Measurements from ENCODE around the gene PARD3B. TPM values are rescaled to one million over a fixed set of nuclear protein-coding genes. Genes with fewer than 3 reads are reported as not detected.
A peak's percentile ranks its signal among the peaks of the same experiment; 100 is the strongest.

The PARD3B gene
- total and polyA plus RNA-seq, 2 experiments from 2014 or later: 3.5 to 4.4 TPM

DNA sequence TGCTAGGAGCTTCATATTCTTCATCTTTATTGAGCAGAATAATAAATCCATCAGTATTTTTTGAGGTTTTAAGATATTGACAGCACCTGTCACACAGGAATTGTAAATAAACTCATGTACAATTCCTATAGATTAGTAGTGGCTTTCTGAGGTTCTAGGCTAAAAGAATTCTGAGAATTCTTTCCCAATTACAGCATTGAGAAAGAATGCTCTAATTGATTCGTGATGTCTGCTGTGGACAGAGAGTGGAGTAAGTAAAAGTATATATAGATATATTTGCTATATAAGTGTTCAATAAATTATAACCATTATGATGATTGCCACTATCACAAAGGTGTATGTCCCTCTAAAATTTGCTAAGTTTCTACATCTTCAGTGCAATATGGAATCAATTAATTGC is 950.5 kb downstream of the PARD3B start:
- Histone ChIP-seq H3K36me3 (ENCODE audit: insufficient read depth) (no peaks in the 10 kb centered on the region), H2AFZ (no peak overlapping the region), H3K4me1 (ENCODE audit: insufficient read depth) (no peaks in the 10 kb centered on the region), H3K27ac (ENCODE audit: low read depth) (no peak overlapping the region), H3K27me3 (ENCODE audit: insufficient read depth) (no peaks in the 10 kb centered on the region), H3K79me2 (replicated peaks; ENCODE audit: insufficient read depth) (no peaks in the 10 kb centered on the region), H3K4me2 (no peak overlapping the region), H4K20me1 (replicated peaks; ENCODE audit: insufficient read depth) (no peaks in the 10 kb centered on the region), H3K9me2 (ENCODE audit: insufficient read depth) (no peaks in the 10 kb centered on the region), H3F3A (replicated peaks; ENCODE audit: low read depth) (no peaks in the 10 kb centered on the region), H3K4me3 (no peak overlapping the region)
- no peak overlapping the region for H3K4me3 Mint-ChIP-seq
- peaks cover 4% of the 10 kb centered on the region; the same call in 1 of the 3 replicates for H3K36me3 Mint-ChIP-seq (ENCODE audit: low read depth)
- ATAC-seq (no peak), DNase-seq (ENCODE audit: low spot score) (peak; percentile 25)
- TF ChIP-seq, protein P1, sequence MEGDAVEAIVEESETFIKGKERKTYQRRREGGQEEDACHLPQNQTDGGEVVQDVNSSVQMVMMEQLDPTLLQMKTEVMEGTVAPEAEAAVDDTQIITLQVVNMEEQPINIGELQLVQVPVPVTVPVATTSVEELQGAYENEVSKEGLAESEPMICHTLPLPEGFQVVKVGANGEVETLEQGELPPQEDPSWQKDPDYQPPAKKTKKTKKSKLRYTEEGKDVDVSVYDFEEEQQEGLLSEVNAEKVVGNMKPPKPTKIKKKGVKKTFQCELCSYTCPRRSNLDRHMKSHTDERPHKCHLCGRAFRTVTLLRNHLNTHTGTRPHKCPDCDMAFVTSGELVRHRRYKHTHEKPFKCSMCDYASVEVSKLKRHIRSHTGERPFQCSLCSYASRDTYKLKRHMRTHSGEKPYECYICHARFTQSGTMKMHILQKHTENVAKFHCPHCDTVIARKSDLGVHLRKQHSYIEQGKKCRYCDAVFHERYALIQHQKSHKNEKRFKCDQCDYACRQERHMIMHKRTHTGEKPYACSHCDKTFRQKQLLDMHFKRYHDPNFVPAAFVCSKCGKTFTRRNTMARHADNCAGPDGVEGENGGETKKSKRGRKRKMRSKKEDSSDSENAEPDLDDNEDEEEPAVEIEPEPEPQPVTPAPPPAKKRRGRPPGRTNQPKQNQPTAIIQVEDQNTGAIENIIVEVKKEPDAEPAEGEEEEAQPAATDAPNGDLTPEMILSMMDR (conservative IDR thresholded peaks at IDR 0.05; ENCODE audit: low read depth in 2 of 2): no peak
- no peak for TF ChIP-seq ZNF331 (CRISPR knock-in tag; IDR thresholded peaks at IDR 0.05; ENCODE audit: low read depth)
- TF ChIP-seq EZH2phosphoT487 (IDR thresholded peaks at IDR 0.05; ENCODE audit: unreplicated experiment): no peak
- TF ChIP-seq POLR2AphosphoS5 (IDR thresholded peaks at IDR 0.05; ENCODE audit: low read depth): no peak
- no peak for TF ChIP-seq NANOG (IDR thresholded peaks at IDR 0.05; ENCODE audit: borderline replicate concordance)
- TF ChIP-seq, protein P2, sequence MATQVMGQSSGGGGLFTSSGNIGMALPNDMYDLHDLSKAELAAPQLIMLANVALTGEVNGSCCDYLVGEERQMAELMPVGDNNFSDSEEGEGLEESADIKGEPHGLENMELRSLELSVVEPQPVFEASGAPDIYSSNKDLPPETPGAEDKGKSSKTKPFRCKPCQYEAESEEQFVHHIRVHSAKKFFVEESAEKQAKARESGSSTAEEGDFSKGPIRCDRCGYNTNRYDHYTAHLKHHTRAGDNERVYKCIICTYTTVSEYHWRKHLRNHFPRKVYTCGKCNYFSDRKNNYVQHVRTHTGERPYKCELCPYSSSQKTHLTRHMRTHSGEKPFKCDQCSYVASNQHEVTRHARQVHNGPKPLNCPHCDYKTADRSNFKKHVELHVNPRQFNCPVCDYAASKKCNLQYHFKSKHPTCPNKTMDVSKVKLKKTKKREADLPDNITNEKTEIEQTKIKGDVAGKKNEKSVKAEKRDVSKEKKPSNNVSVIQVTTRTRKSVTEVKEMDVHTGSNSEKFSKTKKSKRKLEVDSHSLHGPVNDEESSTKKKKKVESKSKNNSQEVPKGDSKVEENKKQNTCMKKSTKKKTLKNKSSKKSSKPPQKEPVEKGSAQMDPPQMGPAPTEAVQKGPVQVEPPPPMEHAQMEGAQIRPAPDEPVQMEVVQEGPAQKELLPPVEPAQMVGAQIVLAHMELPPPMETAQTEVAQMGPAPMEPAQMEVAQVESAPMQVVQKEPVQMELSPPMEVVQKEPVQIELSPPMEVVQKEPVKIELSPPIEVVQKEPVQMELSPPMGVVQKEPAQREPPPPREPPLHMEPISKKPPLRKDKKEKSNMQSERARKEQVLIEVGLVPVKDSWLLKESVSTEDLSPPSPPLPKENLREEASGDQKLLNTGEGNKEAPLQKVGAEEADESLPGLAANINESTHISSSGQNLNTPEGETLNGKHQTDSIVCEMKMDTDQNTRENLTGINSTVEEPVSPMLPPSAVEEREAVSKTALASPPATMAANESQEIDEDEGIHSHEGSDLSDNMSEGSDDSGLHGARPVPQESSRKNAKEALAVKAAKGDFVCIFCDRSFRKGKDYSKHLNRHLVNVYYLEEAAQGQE (IDR thresholded peaks at IDR 0.05; ENCODE audit: unreplicated experiment): no peak
- TF ChIP-seq JUNB (IDR thresholded peaks at IDR 0.05; ENCODE audit: unreplicated experiment): no peak
- TF ChIP-seq EZH2 (IDR thresholded peaks at IDR 0.05; ENCODE audit: low read depth, unreplicated experiment): no peak
- no peak for TF ChIP-seq ETS1 (IDR thresholded peaks at IDR 0.05)
- TF ChIP-seq, protein P3, sequence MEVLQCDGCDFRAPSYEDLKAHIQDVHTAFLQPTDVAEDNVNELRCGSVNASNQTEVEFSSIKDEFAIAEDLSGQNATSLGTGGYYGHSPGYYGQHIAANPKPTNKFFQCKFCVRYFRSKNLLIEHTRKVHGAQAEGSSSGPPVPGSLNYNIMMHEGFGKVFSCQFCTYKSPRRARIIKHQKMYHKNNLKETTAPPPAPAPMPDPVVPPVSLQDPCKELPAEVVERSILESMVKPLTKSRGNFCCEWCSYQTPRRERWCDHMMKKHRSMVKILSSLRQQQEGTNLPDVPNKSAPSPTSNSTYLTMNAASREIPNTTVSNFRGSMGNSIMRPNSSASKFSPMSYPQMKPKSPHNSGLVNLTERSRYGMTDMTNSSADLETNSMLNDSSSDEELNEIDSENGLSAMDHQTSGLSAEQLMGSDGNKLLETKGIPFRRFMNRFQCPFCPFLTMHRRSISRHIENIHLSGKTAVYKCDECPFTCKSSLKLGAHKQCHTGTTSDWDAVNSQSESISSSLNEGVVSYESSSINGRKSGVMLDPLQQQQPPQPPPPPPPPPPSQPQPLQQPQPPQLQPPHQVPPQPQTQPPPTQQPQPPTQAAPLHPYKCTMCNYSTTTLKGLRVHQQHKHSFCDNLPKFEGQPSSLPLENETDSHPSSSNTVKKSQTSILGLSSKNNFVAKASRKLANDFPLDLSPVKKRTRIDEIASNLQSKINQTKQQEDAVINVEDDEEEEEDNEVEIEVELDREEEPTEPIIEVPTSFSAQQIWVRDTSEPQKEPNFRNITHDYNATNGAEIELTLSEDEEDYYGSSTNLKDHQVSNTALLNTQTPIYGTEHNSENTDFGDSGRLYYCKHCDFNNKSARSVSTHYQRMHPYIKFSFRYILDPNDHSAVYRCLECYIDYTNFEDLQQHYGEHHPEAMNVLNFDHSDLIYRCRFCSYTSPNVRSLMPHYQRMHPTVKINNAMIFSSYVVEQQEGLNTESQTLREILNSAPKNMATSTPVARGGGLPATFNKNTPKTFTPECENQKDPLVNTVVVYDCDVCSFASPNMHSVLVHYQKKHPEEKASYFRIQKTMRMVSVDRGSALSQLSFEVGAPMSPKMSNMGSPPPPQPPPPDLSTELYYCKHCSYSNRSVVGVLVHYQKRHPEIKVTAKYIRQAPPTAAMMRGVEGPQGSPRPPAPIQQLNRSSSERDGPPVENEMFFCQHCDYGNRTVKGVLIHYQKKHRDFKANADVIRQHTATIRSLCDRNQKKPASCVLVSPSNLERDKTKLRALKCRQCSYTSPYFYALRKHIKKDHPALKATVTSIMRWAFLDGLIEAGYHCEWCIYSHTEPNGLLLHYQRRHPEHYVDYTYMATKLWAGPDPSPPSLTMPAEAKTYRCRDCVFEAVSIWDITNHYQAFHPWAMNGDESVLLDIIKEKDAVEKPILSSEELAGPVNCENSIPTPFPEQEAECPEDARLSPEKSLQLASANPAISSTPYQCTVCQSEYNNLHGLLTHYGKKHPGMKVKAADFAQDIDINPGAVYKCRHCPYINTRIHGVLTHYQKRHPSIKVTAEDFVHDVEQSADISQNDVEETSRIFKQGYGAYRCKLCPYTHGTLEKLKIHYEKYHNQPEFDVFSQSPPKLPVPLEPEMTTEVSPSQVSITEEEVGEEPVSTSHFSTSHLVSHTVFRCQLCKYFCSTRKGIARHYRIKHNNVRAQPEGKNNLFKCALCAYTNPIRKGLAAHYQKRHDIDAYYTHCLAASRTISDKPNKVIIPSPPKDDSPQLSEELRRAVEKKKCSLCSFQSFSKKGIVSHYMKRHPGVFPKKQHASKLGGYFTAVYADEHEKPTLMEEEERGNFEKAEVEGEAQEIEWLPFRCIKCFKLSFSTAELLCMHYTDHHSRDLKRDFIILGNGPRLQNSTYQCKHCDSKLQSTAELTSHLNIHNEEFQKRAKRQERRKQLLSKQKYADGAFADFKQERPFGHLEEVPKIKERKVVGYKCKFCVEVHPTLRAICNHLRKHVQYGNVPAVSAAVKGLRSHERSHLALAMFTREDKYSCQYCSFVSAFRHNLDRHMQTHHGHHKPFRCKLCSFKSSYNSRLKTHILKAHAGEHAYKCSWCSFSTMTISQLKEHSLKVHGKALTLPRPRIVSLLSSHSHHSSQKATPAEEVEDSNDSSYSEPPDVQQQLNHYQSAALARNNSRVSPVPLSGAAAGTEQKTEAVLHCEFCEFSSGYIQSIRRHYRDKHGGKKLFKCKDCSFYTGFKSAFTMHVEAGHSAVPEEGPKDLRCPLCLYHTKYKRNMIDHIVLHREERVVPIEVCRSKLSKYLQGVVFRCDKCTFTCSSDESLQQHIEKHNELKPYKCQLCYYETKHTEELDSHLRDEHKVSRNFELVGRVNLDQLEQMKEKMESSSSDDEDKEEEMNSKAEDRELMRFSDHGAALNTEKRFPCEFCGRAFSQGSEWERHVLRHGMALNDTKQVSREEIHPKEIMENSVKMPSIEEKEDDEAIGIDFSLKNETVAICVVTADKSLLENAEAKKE (CRISPR knock-in tag; IDR thresholded peaks at IDR 0.05): no peak
- no peak for TF ChIP-seq ZNF114 (CRISPR knock-in tag; IDR thresholded peaks at IDR 0.05)
- TF ChIP-seq CREB1 (CRISPR knock-in tag; IDR thresholded peaks at IDR 0.05; ENCODE audit: low read depth): no peak
- TF ChIP-seq STAT1 (IDR thresholded peaks at IDR 0.05; ENCODE audit: unreplicated experiment): no peak
- no peak overlapping the region for H3K27ac Mint-ChIP-seq
- H3K9me3 Mint-ChIP-seq: peaks cover 9% of the 10 kb centered on the region; the same call in 2 of the 3 replicates
- peaks cover 3% of the 10 kb centered on the region for H3K27me3 Mint-ChIP-seq (ENCODE audit: insufficient read depth, low read depth, poor library complexity)
- peaks cover 25% of the 10 kb centered on the region for H3K4me1 Mint-ChIP-seq
